VCaP (cell line): ENCODE results near the gene YEATS4.

Experiments
- H3K27ac ChIP-seq: fragments of 450-650 bp; 2 replicates; pipeline ENCODE4 v1.5.1; 2017
- TF ChIP-seq, protein P1 (sequence below): fragments of 450-650 bp; conservative IDR thresholded peaks from 2 replicates; pipeline ENCODE4 v1.5.1; 2017; ENCODE audit warnings: mild to moderate bottlenecking, moderate library complexity

Gene YEATS4

DNA sequence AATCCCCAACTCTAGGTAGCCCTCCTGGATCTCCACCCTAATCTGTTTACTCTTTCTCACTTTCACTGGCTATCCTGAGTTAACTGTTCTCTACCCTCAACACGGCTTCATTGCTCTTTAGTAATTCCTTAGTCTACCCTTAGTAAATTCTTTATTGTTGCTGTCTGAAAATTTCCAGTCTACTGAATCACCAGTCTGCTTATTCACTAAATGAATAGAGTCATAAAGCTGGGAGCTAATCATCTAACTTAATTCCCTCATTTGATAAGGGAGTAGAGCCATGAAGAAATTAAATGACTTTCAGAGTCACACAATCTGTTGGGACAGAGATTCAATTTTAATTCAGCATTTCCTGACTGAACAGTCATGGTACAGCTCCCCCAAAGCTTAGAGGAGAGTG is 36.5 kb downstream of the YEATS4 start:
- H3K27ac ChIP-seq = no peak overlapping the region
- TF ChIP-seq, protein P1, sequence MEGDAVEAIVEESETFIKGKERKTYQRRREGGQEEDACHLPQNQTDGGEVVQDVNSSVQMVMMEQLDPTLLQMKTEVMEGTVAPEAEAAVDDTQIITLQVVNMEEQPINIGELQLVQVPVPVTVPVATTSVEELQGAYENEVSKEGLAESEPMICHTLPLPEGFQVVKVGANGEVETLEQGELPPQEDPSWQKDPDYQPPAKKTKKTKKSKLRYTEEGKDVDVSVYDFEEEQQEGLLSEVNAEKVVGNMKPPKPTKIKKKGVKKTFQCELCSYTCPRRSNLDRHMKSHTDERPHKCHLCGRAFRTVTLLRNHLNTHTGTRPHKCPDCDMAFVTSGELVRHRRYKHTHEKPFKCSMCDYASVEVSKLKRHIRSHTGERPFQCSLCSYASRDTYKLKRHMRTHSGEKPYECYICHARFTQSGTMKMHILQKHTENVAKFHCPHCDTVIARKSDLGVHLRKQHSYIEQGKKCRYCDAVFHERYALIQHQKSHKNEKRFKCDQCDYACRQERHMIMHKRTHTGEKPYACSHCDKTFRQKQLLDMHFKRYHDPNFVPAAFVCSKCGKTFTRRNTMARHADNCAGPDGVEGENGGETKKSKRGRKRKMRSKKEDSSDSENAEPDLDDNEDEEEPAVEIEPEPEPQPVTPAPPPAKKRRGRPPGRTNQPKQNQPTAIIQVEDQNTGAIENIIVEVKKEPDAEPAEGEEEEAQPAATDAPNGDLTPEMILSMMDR = no peak

DNA sequence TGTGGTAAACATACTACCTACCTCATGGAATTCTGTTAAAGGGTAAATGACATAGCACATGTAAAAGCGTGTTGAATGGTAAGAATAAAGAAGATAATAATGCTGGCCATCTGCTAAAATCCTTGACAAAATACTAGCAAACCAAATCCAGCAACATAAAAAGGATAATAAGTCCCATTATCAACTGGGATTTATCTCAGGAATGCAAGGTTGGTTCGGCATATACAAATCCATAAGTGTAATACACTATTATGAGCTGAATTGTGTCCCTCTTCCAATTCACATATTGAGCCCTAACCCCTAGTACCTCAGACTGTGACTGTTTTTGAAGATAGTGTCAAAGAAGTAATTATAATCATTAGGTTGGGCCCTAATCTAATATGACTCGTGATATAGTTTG is 37.4 kb downstream of the YEATS4 start:
- H3K27ac ChIP-seq = no peak overlapping the region
- TF ChIP-seq, protein P1 = no peak

DNA sequence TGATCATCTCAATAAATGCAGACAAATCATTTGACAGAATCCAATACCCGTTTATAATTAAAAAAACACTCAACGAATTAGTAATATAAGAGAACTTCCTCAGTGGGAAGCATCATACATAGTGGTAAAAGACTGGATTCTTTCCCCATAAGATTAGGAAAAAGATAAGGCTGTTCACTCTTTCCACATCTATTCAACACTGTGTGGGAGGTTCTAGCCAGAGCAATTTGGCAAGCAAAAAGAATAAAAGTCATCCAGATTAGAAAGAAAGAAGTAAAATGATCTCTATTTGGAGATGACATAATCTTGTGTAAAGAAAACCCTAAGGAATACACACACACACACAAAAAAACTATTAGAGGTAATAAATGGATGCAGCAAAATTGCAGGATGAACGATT is 38.4 kb downstream of the YEATS4 start:
- TF ChIP-seq, protein P1 = no peak
- no peak overlapping the region for H3K27ac ChIP-seq

DNA sequence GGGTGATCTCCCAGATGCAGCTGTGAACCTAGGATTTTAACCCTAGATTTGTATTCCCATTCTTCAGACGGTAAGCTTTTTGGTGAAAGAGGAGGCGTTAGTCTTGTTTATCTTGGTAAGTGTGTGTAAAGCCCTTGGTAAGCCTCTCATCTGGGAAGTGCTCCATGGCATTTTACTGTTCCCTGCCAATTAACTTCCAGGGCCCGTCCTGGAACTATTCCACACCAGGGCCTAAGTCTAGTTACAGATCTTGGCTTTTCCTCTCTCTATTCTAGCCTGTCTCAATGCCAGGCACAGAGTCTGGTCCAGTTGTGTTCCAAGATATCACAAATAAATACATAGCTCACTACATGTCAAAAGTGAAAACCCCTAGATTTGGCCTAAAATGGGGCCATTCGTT is 42.4 kb downstream of the YEATS4 start:
- TF ChIP-seq, protein P1 = no peak
- H3K27ac ChIP-seq = no peak overlapping the region

DNA sequence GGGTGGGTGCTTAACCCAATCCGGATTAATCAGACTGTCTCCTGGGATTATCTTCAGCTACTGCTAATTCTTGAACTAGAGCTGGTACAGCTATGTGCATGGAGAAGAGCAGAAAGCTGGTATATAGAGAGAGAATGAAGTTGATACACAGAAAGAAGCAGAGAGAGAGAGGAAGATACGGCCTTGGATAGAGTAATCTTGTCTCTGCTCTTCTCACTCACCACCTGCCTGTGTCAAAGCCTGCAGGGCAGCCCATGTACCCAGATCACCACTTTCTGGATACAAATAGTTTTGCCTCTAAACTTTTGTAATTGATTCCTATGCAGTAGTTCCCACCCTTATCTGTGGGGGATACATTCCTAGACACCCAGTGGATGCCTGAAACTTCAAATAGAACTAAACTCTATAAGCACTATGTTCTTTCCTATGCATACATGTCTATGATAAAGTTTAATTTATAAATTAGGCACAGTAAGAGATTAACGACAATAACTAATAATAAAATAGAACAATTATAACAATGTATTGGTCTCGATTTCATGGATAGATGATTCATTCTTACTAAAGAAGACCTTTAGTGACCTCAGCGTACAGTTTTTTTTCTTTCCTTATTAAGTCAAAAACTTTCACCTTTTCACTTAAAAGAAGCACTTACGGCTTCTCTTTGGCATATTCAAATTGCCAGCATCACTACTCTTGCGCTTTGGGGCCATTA is 45.5 kb downstream of the YEATS4 start:
- no peak overlapping the region for H3K27ac ChIP-seq
- TF ChIP-seq, protein P1 = no peak

DNA sequence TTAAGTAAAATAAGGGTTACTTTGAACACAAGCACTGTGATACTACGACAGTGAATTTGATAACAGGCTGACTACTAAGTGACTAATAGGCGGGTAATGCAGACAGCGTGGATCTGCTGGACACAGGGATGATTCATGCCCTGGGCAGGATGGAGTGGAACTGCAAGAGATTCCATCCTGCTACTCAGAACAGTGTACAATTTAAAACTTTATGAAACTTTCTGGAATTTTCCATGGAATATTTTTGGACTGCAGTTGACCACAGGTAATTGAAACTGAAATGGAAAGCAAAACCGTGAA is 46.0 kb downstream of the YEATS4 start:
- no peak overlapping the region for H3K27ac ChIP-seq
- TF ChIP-seq, protein P1 = no peak

DNA sequence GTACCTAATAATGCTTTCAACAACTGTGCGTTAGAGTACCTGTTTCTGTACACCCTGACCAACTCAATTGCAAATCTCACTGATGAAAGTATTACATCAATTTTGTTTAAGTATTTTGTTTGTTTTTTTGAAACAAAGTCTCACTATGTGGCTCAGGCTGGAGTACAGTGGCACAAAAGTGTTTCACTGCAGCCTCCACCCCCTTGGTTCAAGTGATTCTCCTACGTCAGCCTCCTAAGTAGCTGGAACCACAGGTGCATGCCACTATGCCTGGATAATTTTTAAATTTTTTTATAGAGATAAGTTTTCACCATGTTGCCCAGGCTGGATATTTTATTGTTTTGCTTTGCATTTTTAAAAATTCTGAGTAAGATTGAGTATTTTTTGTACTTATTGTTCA is 46.7 kb downstream of the YEATS4 start:
- H3K27ac ChIP-seq = no peak overlapping the region
- TF ChIP-seq, protein P1 = no peak
